Inferior parietal cortex (tissue), 1 donor: ENCODE data around the gene NPY1R.

Experiments used
- DNase-seq: peaks from one replicate; pipeline ENCODE4 v3.0.0-alpha.2; 2016; ENCODE audit errors: extremely low spot score

The NPY1R gene

DNA sequence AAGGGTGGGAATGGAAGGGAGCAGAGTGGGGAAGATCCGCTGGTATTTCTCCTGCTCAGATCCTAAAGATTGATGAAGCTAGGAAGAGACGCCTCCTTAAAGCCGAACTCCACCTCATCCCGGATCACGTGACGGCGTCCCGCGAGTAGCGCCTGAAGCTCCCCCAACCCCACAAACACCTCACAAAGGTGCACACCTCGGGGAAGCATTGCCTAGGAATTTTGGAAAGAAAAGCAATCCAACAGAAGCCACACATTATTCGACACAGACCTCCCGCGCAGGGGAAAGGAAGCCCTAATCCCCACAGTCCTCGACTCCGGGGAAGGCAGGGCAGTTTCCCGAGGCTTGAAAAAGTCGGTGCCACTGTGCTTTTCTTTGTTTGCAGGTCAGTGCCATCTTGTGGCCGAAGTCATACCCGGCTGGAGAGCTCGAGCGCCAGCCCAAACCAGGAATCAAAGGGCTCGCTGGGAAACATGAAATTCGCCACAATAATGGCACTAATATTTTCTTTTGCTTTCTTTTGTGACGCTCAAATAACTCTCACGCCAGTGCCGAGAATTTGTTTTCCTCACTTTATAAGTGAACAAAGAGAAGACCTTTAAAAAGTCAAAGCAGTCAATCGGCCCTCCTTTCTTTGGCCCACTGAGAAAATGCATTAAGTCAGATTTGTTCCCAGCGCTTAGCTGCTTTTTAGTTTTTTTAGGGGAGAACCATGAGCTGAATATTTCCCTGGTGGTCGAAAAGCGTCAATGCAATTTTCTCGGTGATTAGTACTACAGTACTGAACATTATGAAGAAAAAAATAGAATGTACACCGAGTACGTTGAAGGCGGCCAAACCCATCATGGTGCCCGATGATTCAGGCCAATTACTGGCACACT lies at the start of gene NPY1R:
NPY1R (minus strand) TSS at position 71 of the 881 bp plus-strand sequence. CDS start 6,042 bp downstream, outside the sequence.
- DNase-seq, result peak; percentile 78

DNA sequence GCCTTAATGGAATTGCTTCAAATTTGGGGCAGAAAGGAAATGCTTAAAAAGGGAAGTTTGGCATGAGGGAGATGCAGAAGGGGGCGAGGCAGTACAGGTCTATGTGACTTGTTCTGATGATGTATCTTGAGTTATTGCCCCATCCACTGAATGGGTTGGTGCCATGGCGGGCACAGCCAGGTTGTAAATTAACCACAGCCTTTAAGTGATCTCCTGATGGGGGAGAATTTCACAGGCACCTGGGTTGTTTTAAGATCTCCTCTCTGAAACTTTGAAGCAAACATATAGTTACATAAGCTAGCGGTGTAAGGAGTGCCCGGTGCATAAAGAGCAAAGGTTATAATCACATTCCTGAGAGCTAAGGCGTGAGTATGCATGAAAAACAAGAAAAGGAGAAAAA lies 48.3 kb upstream of the NPY1R start:
- no peak for DNase-seq

DNA sequence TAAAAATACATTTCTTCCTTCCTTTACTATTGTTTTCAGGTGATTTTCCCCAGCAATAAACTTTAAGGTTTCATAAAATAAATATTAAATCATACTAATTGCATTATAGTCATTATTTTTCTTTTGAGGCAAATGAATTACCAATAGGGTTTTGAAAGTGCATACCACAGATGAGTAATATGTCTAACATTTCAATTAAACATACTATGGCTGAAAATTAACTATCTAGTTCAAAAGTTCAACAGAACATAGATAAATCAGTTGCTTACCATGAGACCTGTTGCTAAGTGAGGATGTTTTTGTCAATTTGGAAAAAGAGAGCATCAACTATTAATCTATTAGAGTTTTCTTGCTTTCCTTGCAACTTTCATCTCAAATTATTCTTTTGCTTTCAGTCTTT lies 46.3 kb upstream of the NPY1R start:
- no peak for DNase-seq

DNA sequence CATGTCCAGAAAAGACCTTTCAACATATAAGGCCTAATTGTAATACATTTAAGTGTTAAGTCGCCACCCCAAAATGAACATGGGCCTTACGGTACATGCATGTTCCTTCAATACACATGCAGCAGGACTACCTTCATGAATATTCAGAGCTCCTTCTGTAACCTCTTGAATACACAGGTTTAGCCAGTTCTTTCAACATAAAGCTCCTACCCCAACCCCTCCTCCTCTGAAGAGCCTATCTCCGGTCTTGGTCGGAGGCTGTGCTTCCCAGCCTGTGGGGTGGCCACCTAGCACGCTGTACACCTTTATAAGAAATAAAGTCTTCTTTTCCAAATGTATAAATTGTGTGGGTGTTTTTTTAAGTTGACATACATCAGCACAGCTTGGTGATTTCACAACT lies 39.6 kb upstream of the NPY1R start:
- DNase-seq, result no peak

DNA sequence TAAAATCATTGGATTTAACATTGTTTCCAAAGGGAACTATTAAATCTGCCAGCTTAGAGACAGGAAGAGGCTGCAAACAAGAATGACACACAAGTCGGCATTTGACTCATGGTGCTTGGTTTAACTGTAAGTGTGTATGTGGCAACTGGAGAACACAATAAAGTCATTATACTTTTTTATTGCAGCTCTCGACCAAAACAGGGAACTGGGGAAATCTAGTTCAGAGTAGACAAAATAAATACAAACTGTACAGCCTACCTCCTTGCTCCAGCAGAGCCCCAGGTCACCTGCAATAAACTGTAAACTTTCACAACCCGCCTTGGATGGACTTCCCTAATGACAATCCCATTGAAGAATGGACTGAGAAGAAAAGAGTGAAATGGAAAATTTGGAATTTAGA lies 35.3 kb upstream of the NPY1R start:
- no peak for DNase-seq

DNA sequence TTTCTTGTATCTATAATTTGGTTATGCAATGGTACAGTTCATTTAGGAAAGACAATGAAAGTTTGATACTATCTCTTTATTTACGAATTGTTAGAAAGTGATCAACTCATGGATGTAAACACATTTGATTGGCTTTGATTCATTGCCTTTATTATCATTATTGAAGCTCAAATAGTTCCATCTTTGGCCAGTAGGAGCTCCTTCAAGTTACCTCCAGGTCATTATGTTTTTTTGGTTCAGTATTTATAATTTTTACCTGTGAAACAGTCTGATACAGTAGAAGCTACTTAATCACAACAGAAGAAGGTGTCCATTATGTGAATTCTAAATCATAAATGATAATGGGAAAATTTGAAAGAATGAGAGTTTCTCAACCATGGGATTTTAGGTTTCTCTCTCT lies 23.7 kb upstream of the NPY1R start:
- no peak for DNase-seq

DNA sequence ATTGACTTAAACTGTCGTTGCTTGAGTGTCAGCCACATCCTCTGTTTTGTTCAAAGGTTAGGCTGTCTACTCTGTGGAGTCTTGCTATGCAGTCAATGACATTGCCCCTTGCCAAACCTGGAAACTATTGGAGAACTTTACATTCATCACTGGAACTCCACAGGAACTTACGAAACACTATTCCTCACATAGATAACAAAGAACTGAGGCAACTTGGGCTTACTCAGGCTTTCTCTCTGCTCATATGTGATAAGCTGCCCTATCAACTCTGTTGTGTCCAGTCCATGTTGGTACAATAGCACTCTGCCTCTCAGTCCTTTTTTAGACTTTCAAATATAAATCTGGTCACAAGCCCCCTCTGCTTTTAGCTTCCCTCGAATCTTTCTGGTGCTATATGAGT lies 20.7 kb upstream of the NPY1R start:
- no peak for DNase-seq

- no peak for DNase-seq
Measured at GRCh38 chr4:163350672-163351071, 18.3 kb upstream of the NPY1R start.

DNA sequence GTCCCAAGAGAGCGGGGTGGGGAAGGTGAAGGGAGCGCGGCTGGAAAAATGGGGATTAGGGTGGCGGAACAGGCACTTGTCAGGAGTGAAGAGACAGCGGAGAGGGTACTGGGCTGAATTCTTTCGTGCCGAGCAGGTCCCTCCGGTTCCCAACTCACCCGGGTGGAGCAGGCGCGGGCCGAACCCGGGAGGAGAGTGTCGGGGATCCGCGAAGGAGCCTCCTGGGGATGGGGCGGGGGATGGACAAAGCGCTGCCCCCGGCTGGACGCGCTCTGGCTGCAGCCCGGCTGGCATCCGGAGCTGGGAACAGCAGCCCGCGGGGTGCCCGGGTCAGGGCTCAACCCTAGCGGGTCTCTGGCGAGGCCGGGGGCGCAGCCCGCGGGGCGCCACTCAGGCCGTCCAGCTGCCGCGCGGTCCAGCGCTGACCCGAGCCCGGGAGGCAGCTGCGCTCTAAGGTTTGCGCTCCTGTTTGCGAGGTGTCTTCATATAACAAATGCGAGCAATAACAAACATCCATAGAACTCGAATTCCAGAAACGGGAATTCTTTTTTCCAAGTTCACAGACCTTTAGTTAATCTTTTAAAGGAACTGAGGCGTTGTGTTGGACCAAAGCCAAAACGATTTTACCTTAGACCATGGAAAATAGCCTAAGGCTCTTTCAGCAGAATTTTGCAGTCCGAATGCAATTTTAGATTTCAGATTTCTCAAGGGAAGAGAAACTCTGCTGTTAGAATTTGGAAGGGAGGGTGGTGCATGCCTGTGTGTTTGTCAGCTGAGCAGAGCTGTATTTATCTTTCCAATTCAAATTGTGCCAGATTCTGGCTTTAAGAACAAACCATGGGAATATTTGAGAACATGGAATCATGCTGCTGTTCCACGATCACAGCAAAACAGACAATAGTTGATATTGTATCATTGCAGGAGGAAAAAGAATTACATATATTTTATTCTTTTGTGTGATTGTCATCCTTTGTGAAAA lies 12.0 kb upstream of the NPY1R start:
- DNase-seq, result peak; percentile 38

- no peak for DNase-seq
Measured at GRCh38 chr4:163343604-163344146, 11.3 kb upstream of the NPY1R start, which contains the start of gene NPY5R. TSS of gene NPY5R (plus strand) at chr4:163343892. CDS start at chr4:163350274, 6,382 bp downstream.

- DNase-seq, result no peak
Measured at GRCh38 chr4:163335384-163335783, 3.0 kb upstream of the NPY1R start.

- no peak for DNase-seq
Measured at GRCh38 chr4:163331629-163332376, 593 bp downstream of the NPY1R start.

- DNase-seq, result no peak
Measured at GRCh38 chr4:163330916-163331628, 1.3 kb downstream of the NPY1R start.

DNA sequence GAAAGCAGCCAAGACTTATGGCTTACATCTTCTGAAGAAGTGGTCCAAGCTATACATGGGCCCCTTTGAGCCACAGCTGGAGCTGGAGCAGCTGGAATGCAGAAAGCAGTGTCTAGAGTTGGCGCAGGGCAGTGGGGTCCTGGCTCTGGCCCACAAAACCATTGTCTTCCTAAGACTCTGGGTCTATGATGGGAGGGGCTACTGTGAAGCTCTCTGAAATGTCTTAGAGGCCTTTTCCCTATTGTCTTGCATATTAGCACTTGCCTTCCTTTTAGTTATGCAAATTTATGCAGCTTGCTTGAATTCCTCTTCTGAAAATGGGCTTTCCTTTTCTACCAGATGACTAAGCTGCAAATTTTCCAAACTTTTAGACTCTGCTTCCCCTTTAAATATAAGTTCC lies 15.3 kb downstream of the NPY1R start:
- no peak for DNase-seq

DNA sequence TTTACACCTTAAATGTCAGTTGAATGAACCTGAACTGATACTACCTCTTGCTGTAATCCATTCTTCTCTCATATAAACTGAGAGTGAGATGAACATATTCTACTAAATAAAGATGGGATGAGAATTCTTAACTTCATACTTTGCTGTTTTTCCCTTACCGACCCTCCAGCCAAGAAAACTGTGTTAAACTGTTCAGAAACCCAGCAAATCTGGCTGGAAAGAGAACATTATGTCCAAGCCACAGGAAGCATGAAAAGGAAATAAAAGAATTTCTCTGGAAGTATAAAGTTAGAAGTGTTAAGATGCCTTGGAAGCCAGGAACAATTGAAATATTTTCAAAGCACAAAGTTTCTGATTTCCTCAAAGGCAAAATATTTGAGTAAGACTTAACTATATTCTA lies 22.9 kb downstream of the NPY1R start:
- no peak for DNase-seq

DNA sequence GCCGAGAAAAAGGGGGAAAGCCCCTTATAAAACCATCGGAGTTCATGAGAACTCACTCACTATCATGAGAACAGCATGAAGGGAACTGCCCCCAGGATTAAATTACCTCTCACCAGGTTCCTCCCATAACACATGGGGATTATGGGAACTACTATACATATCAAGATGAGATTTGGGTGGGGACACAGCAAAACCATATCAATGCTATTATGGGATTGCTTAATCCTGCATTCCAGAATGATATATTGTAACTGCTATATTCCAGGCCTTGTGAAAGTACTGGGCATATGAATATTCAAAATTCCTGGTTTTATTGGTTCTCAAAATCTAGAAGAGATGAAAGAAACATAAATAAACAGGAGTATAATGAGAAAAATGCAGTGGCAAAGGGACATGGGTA lies 29.3 kb downstream of the NPY1R start:
- DNase-seq, result no peak

GRCh38 chr4:163300445-163300844 lies 32.0 kb downstream of the NPY1R start:
- DNase-seq, result no peak

DNA sequence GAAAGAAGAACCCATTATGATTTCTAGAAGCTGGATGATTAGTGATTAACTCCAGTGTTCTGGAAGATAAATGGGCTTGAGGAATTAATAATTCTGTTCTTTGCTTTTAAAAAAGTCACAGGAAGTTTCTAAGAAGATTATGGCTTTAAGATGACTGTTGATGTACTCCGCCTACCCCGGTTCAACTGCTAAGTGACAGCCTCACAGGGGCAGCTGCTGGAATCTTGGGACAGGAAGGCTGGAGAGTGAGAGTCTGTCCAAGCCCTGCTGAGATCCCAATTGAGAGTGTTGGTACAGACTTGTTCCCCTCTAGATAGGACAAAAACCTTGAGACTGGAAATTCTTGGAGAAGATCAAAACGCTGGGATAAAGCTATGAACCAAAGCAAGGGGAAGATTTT lies 37.3 kb downstream of the NPY1R start:
- DNase-seq, result no peak

GRCh38 chr4:163284304-163284703 lies 48.1 kb downstream of the NPY1R start:
- no peak for DNase-seq

GRCh38 chr4:163280703-163281519 lies 51.5 kb downstream of the NPY1R start:
- DNase-seq, result no peak
